GM10266 (cell line): Measurements from ENCODE around the gene COPS7B.

Experiments
- DNase-seq: peaks from one replicate; pipeline ENCODE4 v3.0.0; 2012; ENCODE audit errors: extremely low spot score
- CTCF ChIP-seq: IDR thresholded peaks from 2 replicates; pipeline ENCODE4 v1.5.1; 2012; ENCODE audit warnings: mild to moderate bottlenecking, low read depth; ENCODE audit not compliant: control insufficient read depth, insufficient read depth; ENCODE audit errors: missing control alignments

The COPS7B gene

GRCh38 chr2:231752061-231752460 is 34.2 kb upstream of the COPS7B start:
- TF ChIP-seq CTCF = no peak
- DNase-seq = no peak

GRCh38 chr2:231761735-231762134 is 24.5 kb upstream of the COPS7B start:
- no peak for TF ChIP-seq CTCF

GRCh38 chr2:231764124-231764523 is 22.1 kb upstream of the COPS7B start:
- DNase-seq = no peak
- no peak for TF ChIP-seq CTCF

More at GRCh38 chr2:231761735-231762134, 24.5 kb upstream of the COPS7B start:
- no peak for DNase-seq

- TF ChIP-seq CTCF = no peak
- no peak for DNase-seq
Measured at GRCh38 chr2:231764760-231765159, 21.5 kb upstream of the COPS7B start.

GRCh38 chr2:231765496-231765929 is 20.7 kb upstream of the COPS7B start:
- TF ChIP-seq CTCF = no peak
- DNase-seq = peak; percentile 36

- peak; percentile 30 for DNase-seq
Measured at GRCh38 chr2:231769170-231770136, 16.8 kb upstream of the COPS7B start.

More at GRCh38 chr2:231769170-231770136, 16.8 kb upstream of the COPS7B start:
- TF ChIP-seq CTCF = peak; percentile 31
